ENCODE results near the gene MYH6. TPM values are rescaled to one million over a fixed set of nuclear protein-coding genes. Genes with fewer than 3 reads are reported as not detected.

The MYH6 gene
- total RNA-seq, 1 experiment from 2014 or later: not detected

DNA sequence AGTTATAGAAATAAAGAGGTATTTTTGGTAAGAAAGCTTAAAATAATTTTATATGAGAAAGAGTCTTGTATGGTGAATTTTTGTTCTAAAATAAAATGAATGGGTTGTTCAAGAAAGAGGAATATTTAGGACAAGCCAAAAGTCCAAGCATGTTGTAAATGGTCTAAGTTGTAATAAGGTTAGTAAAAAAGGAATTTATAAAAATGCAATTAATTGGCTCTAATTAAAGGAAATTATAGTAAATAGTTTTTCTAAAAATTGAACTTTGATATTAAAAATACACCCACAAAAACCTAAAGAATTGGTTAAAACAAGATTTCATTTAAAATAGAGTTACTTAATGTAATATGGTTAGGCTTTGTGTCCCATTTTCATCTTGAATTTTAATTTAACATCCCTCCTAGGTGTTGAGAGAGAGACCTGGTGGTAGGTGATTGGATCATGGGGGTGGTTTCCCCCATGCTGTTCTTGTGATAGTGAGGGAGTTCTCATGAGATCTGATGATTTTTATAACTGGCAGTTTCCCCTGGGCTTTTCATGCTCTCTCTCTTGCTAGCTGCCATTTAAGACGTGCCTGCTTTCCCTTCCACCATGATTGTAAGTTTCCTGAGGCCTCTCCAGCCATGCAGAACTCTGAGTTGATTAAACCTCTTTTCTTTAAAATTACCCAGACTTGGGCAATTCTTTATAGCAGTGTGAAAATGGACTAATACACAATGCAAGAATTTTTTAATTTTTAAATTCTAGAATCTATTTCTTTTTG is 68.4 kb downstream of the MYH6 start:
- no peak for DNase-seq (ENCODE audit: extremely low read depth, low read depth)

DNA sequence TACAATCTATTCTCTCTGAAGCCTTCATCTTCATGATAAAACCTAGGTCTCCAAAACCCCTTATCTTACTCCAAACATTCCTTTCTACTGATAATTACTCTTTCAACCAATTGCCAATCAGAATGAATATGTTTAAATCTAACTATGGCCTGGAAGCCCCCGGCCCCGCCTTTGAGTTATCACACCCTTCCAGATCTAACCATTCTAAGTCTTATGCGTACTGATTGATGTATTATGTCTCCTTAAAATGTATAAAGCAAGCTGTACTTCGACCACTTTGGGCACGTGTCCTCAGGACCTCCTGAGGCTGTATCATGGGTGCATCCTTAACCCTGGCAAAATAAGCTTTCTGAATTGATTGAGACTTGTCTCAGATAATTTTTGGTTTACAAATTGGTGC is 72.5 kb downstream of the MYH6 start:
- DNase-seq (ENCODE audit: extremely low read depth, low read depth): no peak

Small RNAs within 50 kb of the gene (small RNA-seq; reads per million reads assigned to genes)
- gene MIR208A (0 reads per million in 2 experiments), gene MIR208B (0 reads per million in 2 experiments)

Other genes starting within 250 kb of the MYH6 start
- gene SLC7A8, start 224.6 kb downstream of the MYH6 start, total RNA-seq (2014; rRNA removed; shearing (Covaris generic)): 1.0 and 1.1 TPM in 2 replicates
- not detected in 2 replicates for gene RNF212B, start 170.3 kb downstream of the MYH6 start, total RNA-seq (2014; rRNA removed; shearing (Covaris generic))
- gene HOMEZ, start 122.1 kb downstream of the MYH6 start, total RNA-seq (2014; rRNA removed; shearing (Covaris generic)): 7.1 and 7.8 TPM in 2 replicates
- gene PPP1R3E, start 105.4 kb downstream of the MYH6 start, total RNA-seq (2014; rRNA removed; shearing (Covaris generic)): 6.8 and 7.5 TPM in 2 replicates
- gene BCL2L2, start 101.4 kb downstream of the MYH6 start, total RNA-seq (2014; rRNA removed; shearing (Covaris generic)): 21.2 and 25.9 TPM in 2 replicates
- 70.8 and 90.2 TPM in 2 replicates for gene PABPN1, start 86.8 kb downstream of the MYH6 start, total RNA-seq (2014; rRNA removed; shearing (Covaris generic))
- 1.6 and 2.2 TPM in 2 replicates for gene SLC22A17, start 55.4 kb downstream of the MYH6 start, total RNA-seq (2014; rRNA removed; shearing (Covaris generic))
- gene EFS, start 43.1 kb downstream of the MYH6 start, total RNA-seq (2014; rRNA removed; shearing (Covaris generic)): 0.05 TPM in 1 of 2 replicates, not detected in the other
- not detected in 2 replicates for gene IL25, start 35.5 kb downstream of the MYH6 start, total RNA-seq (2014; rRNA removed; shearing (Covaris generic))
- gene CMTM5, start 31.2 kb downstream of the MYH6 start, total RNA-seq (2014; rRNA removed; shearing (Covaris generic)): not detected in 2 replicates
- not detected in 2 replicates for gene MYH7, start 27.4 kb upstream of the MYH6 start, total RNA-seq (2014; rRNA removed; shearing (Covaris generic))
- 95.6 and 99.4 TPM in 2 replicates for gene NGDN, start 61.4 kb upstream of the MYH6 start, total RNA-seq (2014; rRNA removed; shearing (Covaris generic))
- 0.15 and 0.43 TPM in 2 replicates for gene ZFHX2, start 143.5 kb upstream of the MYH6 start, total RNA-seq (2014; rRNA removed; shearing (Covaris generic))
- 15.3 and 23.6 TPM in 2 replicates for gene THTPA, start 148.0 kb upstream of the MYH6 start, total RNA-seq (2014; rRNA removed; shearing (Covaris generic))
- gene AP1G2, start 159.5 kb upstream of the MYH6 start, total RNA-seq (2014; rRNA removed; shearing (Covaris generic)): 28.7 and 45.2 TPM in 2 replicates
- gene JPH4, start 170.5 kb upstream of the MYH6 start, total RNA-seq (2014; rRNA removed; shearing (Covaris generic)): not detected in 2 replicates
- 0.69 and 0.84 TPM in 2 replicates for gene DHRS2, start 228.1 kb upstream of the MYH6 start, total RNA-seq (2014; rRNA removed; shearing (Covaris generic))